K562 (cell line): ENCODE results near the gene MYO15A. TPM values are rescaled to one million over a fixed set of nuclear protein-coding genes. Genes with fewer than 3 reads are reported as not detected.

Experiments
- ATAC-seq: fragments of 200-7000 bp; cut with Tn5 transposase; 3 replicates; pipeline ENCODE4 v1.9.1; 2020; ENCODE audit warnings: moderate library complexity
- BruUV-seq: library from RNA; stranded (reverse); fragments of 400-500 nt; replicated peaks from 2 replicates; lab custom pipeline; 2021; lab: Mats Ljungman, UMichigan
- CTCF ChIA-PET: fragments of 300-600 bp; formaldehyde crosslinking; extraction: SDS; loops from one replicate; lab custom pipeline; 2021; ENCODE audit warnings: low intra/inter-chr PET ratio; lab: Yijun Ruan, JAX
- POLR2A ChIA-PET: fragments of 300-600, 350-650 bp; sonication (Branson Sonifier 250); formaldehyde crosslinking; extraction: SDS; loops from one replicate; lab custom pipeline; 2021; ENCODE audit warnings: antibody characterized with exemption, inconsistent platforms; lab: Yijun Ruan, JAX
- DNase-seq, 4 experiments: peaks; one replicate each; pipeline versions ENCODE4 v3.0.0 to v3.0.0-alpha.2; 2011 to 2018; ENCODE audit warnings: low spot score in 3 of 4, mixed read lengths in 3 of 4; ENCODE audit errors: extremely low read depth in 1 of 4
- FAIRE-seq: peaks from 2 replicates; lab custom pipeline; 2011; peaks lifted over from hg19 to GRCh38; lab: Jason Lieb, UNC
- H2AFZ ChIP-seq: 2 replicates; pipeline ENCODE4 v1.6.0; 2011; ENCODE audit warnings: low read depth, low read length, control low read depth, inconsistent platforms
- H3K27ac ChIP-seq: fragments of 200-600 bp; 3 replicates; pipeline ENCODE4 v1.8.0; 2011; ENCODE audit warnings: low read depth, mild to moderate bottlenecking, control low read depth, inconsistent platforms, low read length, moderate library complexity, mixed read lengths; ENCODE audit errors: extremely low read depth
- H3K27me3 ChIP-seq, 2 experiments: fragments of 300-600 bp in 1 of 2; 2 replicates in 1 of 2; 3 replicates in 1 of 2; pipeline versions ENCODE4 v1.6.0 to v1.8.0; 2011; ENCODE audit warnings: inconsistent platforms in 2 of 2, low read length in 2 of 2, mild to moderate bottlenecking in 1 of 2, mixed read lengths in 1 of 2, moderate library complexity in 1 of 2; ENCODE audit not compliant: control insufficient read depth in 2 of 2, insufficient read depth in 2 of 2
- H3K36me3 ChIP-seq: fragments of 300-600 bp; 3 replicates; pipeline ENCODE4 v1.8.0; 2011; ENCODE audit warnings: mild to moderate bottlenecking, low read length, inconsistent platforms; ENCODE audit not compliant: control insufficient read depth, insufficient read depth
- H3K4me1 ChIP-seq, 2 experiments: fragments of 200-600 bp in 1 of 2; replicated peaks in 1 of 2; 2 replicates in 1 of 2; 3 replicates in 1 of 2; pipeline versions ENCODE4 v1.5.1 to v1.8.0; 2011; ENCODE audit warnings: inconsistent platforms in 2 of 2, low read length in 2 of 2, mild to moderate bottlenecking in 1 of 2, mixed read lengths in 1 of 2, moderate library complexity in 1 of 2; ENCODE audit not compliant: control insufficient read depth in 2 of 2, insufficient read depth in 2 of 2
- H3K4me2 ChIP-seq: 2 replicates; pipeline ENCODE4 v1.6.1; 2011; ENCODE audit warnings: low read length, control low read depth, inconsistent platforms, mixed read lengths; ENCODE audit not compliant: insufficient read depth
- H3K4me3 ChIP-seq: fragments of 200-600 bp; sonication (generic), shearing (Covaris generic); 2 replicates; pipeline ENCODE4 v1.5.1; 2016; ENCODE audit warnings: control low read depth, inconsistent platforms
- H3K79me2 ChIP-seq: fragments of 200-600 bp; 3 replicates; pipeline ENCODE4 v1.8.0; 2011; ENCODE audit warnings: low read length, inconsistent platforms; ENCODE audit not compliant: control insufficient read depth, insufficient read depth
- H3K9ac ChIP-seq, 2 experiments: 2 replicates each; pipeline versions ENCODE4 v1.6.0 to v1.6.1; 2011; ENCODE audit warnings: low read depth in 2 of 2, low read length in 2 of 2, control low read depth in 1 of 2, inconsistent platforms in 1 of 2, mild to moderate bottlenecking in 1 of 2, mixed read lengths in 1 of 2; ENCODE audit not compliant: insufficient read depth in 1 of 2
- H3K9me1 ChIP-seq: one replicate; pipeline ENCODE4 v1.6.0; 2011; ENCODE audit warnings: inconsistent platforms, mild to moderate bottlenecking, low read length, moderate library complexity; ENCODE audit not compliant: control insufficient read depth, insufficient read depth
- H3K9me3 ChIP-seq: replicated peaks from 2 replicates; pipeline ENCODE4 v1.5.1; 2011; ENCODE audit warnings: low read depth, low read length, inconsistent platforms; ENCODE audit not compliant: control insufficient read depth, insufficient read depth
- H4K20me1 ChIP-seq: replicated peaks from 2 replicates; pipeline ENCODE4 v1.6.1; 2011; ENCODE audit warnings: low read length, inconsistent platforms, mixed read lengths; ENCODE audit not compliant: control insufficient read depth, insufficient read depth
- CAMTA2 ChIP-seq: fragments of 250-450 bp; sonication (Bioruptor Pico); conservative IDR thresholded peaks from 2 replicates; pipeline ENCODE4 v1.5.1; 2022
- KDM2B ChIP-seq: fragments of 250-450 bp; sonication (Bioruptor Pico); IDR thresholded peaks from 2 replicates; pipeline ENCODE4 v1.8.0; 2021; ENCODE audit warnings: mild to moderate bottlenecking, moderate library complexity
- KLF1 ChIP-seq: fragments of 450-650 bp; IDR thresholded peaks from 2 replicates; pipeline ENCODE4 v1.6.1; 2016; ENCODE audit warnings: missing genetic modification characterization, missing compliant biosample characterization
- NUFIP1 ChIP-seq: fragments of 450-650 bp; IDR thresholded peaks from 2 replicates; pipeline ENCODE4 v1.6.1; 2018; ENCODE audit not compliant: partially characterized antibody
- OTX1 ChIP-seq: fragments of 450-650 bp; formaldehyde crosslinking; IDR thresholded peaks from 2 replicates; pipeline ENCODE4 v1.4.0; 2022; ENCODE audit warnings: mild to moderate bottlenecking
- ZNF57 ChIP-seq: fragments of 450-650 bp; formaldehyde crosslinking; IDR thresholded peaks from 2 replicates; pipeline ENCODE4 v1.4.0; 2020; ENCODE audit warnings: mild to moderate bottlenecking, moderate library complexity
- ZNF830 ChIP-seq: fragments of 250-450 bp; sonication (Bioruptor Pico); IDR thresholded peaks from 2 replicates; pipeline ENCODE4 v1.5.0; 2021; ENCODE audit warnings: mild to moderate bottlenecking
- WGBS: fragments of 100-300 bp; shearing (Covaris generic); methylation state at CpG from one replicate; pipeline ENCODE4 v1.1.6; 2016; ENCODE audit warnings: low coverage, mixed read lengths; ENCODE audit not compliant: insufficient coverage; ENCODE audit errors: missing lambda C conversion rate; 5-methylcytosine and 5-hydroxymethylcytosine counted together
- in situ Hi-C: fragments of 300-500 bp; cut with MboI; formaldehyde crosslinking; loops from 4 replicates; pipeline ENCODE4 v1.15.0; 2018; ENCODE audit warnings: inconsistent platforms, mixed read lengths
- intact Hi-C: fragments of 100-400 bp; cut with micrococcal nuclease; formaldehyde crosslinking; loops from 2 replicates; pipeline ENCODE4 v1.14.2; 2022
- polyA plus RNA-seq, 8 experiments: library from polyadenylated mRNA; depleted of rRNA in 4 of 8; stranded (reverse) in 5 of 8; unstranded in 3 of 8; fragments of >200 nt; fragmentation: Nextera tagmentation in 2 of 8; fragmentation: Illumina TruSeq in 1 of 8; extraction: Ambion mirVana in 2 of 8; extraction: Trizol in 1 of 8; gene quantifications; 2 replicates each; pipeline versions ENCODE4 v1.2.1 to v1.2.3, GENCODE V29; 2011 to 2014; ENCODE audit warnings: inconsistent platforms in 1 of 8, missing spikeins in 1 of 8
- total RNA-seq, 7 experiments: library from RNA; depleted of rRNA in 6 of 7; stranded (reverse); fragments of >200 nt in 6 of 7; fragmentation: Illumina TruSeq in 2 of 7; extraction: Trizol in 2 of 7; gene quantifications; 2 replicates each; pipeline versions ENCODE4 v1.2.1 to v1.2.3, GENCODE V29; 2011 to 2021; ENCODE audit warnings: low replicate concordance in 1 of 7
- TF ChIP-seq, protein P1 (sequence below), 2 experiments: IDR thresholded peaks; 2 replicates each; pipeline ENCODE4 v1.6.1; 2011; ENCODE audit warnings: borderline replicate concordance in 1 of 2, control low read depth in 1 of 2, low read depth in 1 of 2, low read length in 1 of 2, mild to moderate bottlenecking in 1 of 2, mixed read lengths in 1 of 2, moderate library complexity in 1 of 2; ENCODE audit not compliant: insufficient read depth in 1 of 2, insufficient read length in 1 of 2, poor library complexity in 1 of 2, severe bottlenecking in 1 of 2; ENCODE audit errors: extremely low read depth in 1 of 2

MYO15A gene
- total and polyA plus RNA-seq, 9 of the 15 experiments (the other 6 are each of a cell fraction or from before 2014, with no cell fraction given), result 0.05 to 0.88 (median 0.14) TPM; not detected in 1

DNA sequence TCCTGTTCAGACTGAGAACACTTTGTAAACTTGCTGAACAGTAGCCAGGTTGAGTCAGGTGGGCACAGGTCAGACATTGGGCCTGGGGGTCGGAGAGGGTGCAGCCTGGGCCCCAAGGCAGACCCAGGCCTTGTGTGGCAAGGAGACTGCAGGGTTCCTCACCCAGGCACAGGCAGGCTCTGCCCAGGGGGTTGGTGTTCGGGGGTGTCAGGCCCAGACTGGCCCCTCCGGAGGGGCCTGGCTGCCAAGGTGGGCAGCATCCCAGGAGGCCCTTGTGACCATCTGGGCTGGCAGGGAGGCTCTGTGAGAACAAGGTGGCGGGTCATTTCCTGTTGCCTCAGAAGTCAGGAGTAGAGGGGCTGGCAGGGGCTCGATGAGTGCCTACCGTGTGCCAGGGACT lies 585 bp upstream of the MYO15A start:
- no peaks in the 10 kb centered on the region for H3K79me2 ChIP-seq
- H3K9me1 ChIP-seq, result no peaks in the 10 kb centered on the region
- 57% methylated on average over 1 of the region's 6 CpGs for WGBS
- no peak overlapping the region for H3K9ac ChIP-seq
- no peak overlapping the region for H3K27ac ChIP-seq
- ChIA-PET POLR2A (no interaction called here), CTCF (no interaction called here)
- intact Hi-C loops, result no loop called here
- no peak overlapping the region for H2AFZ ChIP-seq
- H3K36me3 ChIP-seq, result peaks cover 7% of the 10 kb centered on the region; the same call in 1 of the 3 replicates
- DNase-seq, result no peak
- H3K4me2 ChIP-seq, result no peak overlapping the region
- in situ Hi-C loops, result no loop called here
- no peak for FAIRE-seq
- BruUV-seq, result no TSS peak
- H3K4me3 ChIP-seq, result no peak overlapping the region
- H3K27me3 ChIP-seq, result no peaks in the 10 kb centered on the region
- TF ChIP-seq OTX1 (no peak), ZNF830 (CRISPR knock-in tag) (no peak), KDM2B (CRISPR knock-in tag) (no peak), CAMTA2 (CRISPR knock-in tag) (no peak), KLF1 (no peak), ZNF57 (CRISPR knock-in tag) (no peak), NUFIP1 (no peak)
- TF ChIP-seq, protein P1, sequence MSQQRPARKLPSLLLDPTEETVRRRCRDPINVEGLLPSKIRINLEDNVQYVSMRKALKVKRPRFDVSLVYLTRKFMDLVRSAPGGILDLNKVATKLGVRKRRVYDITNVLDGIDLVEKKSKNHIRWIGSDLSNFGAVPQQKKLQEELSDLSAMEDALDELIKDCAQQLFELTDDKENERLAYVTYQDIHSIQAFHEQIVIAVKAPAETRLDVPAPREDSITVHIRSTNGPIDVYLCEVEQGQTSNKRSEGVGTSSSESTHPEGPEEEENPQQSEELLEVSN (IDR thresholded peaks at IDR 0.05; ENCODE audit: borderline replicate concordance in 1 of 2, extremely low read depth in 1 of 2, insufficient read depth in 1 of 2, insufficient read length in 1 of 2, low read depth in 1 of 2, low read length in 1 of 2, poor library complexity in 1 of 2, severe bottlenecking in 1 of 2), result no peak
- peaks cover 0 to 4% of the 10 kb centered on the region in 2 experiments; a peak in 2 of 5 replicates for H3K4me1 ChIP-seq
- peaks cover 3% of the 10 kb centered on the region; the same call in 1 of the 2 replicates for H4K20me1 ChIP-seq
- no peaks in the 10 kb centered on the region for H3K9me3 ChIP-seq
- no peak for ATAC-seq
